SHP77 (cell line): ENCODE measurements around the gene LARP4B.

Experiments used
- DNase-seq, 2 experiments: peaks; one replicate each; lab custom pipeline; 2025; lab: John Stamatoyannopoulos, UW

The LARP4B gene

DNA sequence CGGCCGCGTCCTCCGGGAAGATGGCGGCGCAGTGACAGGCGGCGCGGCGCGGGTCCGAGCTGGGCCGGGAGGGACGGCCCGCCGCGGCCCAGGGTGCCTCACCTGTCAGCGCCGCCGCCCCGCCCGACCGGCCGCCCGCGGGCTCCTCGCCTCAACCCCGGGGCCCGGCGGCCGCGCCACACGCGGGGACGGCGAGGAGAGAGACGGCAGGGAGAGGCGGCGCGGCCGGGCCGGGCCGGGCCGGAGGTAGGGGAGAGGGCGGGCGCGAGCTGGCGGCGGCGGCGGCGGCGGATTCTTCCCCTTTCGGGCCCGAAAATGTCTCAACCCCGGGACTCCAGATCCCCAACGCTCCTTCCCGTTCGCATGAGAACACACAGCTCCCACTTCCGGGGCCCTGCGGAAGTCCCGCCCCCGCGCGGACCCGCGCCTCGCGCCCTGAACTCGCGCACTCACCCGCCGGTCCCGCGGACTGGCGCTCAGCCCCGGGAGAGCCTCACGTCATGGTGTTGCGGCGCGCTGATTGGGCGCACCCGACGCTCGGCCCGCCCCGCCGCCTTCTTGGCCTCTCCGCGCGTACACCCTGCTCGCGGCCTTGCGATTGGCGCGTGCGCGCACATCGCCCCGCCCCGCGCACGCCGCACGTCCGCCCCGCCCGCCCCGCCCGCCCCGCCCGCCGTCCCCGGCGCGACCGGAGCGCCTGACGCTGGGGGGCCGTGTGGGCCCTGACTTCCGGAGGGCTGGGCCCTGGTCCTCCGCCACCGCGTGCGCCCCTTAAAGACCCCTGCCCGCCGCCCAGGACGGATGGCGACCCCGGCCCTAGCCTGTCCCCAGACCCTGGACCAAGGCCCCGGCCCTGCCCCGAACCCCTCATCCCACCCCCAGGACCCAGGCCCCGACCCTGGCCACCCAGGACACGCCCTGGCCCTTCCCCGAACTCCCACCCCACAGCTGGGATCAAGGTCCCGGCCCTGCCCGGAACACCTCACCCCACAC lies at the start of gene LARP4B:
Gene LARP4B, minus strand, starts transcription at position 380 of the 993 bp plus-strand sequence. CDS start 45,984 bp downstream, outside the sequence.
- DNase-seq, result peak; percentile 89 to 93

DNA sequence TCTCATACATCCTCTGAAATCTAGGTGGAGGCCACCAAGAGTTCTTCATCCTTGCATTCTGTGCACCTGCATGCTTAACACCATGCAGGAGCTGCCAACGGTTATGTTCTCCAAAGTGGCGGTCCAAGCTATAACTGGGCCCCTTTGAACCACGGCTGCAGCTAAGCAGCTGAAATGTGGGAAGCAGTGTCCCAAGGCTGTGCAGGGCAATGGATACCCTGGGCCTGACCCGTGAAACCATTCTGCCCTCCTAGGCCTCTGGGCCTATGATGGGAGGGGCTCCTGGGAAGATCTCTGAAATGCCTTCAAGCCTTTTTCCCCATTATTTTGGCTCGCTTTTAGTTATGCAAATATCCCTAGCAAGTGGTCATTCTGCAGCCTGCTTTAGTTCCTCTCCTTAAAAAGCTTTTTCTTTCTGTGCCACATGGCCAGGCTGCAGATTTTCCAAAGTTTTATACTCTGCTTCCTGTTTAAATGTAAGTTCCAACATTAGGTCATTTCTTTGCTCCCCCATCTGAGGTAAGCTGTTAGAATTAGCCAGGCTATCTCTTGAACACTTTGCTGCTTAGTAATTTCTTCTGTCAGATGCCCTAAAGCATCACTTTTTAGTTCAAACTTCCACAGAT lies 49.1 kb upstream of the LARP4B start:
- DNase-seq, result no peak

DNA sequence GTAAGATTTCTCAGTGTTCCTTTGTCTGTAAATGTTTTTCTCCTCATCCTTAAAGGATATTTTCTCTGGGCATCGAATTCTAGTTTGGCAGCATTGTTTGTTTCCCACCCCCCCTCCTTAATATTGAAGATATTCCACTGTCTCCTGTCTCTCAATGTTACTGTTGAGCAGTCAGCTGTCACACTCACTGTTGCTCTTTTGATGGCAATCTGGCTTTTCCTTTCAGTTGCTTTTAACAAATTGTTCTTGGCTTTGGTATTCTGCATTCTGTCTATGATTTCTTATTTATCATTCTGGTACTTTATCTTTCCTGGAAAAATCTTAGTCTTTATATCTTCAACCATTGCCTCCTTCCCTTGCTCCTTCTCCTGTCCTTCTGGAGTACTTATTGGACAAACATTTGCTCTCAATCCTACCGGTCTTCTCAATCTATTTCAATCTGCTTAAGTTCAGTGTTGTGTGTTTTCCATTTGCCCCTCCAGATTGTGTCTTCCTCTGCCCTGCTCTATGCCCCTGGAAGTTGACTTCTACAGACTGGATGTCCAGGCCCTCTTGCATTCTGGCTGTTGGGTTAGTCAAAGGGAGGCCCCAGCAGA lies 47.4 kb upstream of the LARP4B start:
- no peak for DNase-seq

DNA sequence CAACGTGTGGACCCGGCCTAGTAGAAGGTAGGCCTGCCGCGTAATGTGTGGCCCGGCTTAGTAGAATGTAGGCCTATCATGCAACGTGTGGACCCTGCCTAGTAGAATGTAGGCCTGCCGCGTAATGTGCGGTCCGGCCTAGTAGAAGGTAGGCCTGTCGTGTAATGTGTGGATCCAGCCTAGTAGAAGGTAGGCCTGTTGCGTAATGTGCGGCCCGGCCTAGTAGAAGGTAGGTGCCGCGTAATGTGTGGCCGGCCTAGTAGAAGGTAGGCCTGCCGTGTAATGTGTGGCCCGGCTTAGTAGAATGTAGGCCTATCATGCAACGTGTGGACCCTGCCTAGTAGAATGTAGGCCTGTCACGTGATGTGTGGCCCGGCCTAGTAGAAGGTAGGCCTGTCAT lies 44.8 kb upstream of the LARP4B start:
- DNase-seq, result no peak

DNA sequence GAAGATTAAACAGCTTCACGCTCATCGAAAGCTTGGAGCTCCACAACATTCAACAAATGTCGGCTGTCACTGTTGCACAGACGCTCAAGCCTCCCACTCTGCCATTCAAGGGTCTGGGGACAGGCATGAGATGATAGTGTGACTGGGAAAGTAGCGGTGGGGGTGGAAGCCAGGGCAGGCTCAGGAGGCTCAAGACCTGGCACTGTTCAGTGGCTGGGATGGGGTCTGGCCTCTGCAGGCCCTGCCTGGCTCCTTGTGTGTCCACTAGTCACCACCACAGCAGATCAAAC lies 43.2 kb upstream of the LARP4B start:
- peak; percentile 24 to 64 for DNase-seq

DNA sequence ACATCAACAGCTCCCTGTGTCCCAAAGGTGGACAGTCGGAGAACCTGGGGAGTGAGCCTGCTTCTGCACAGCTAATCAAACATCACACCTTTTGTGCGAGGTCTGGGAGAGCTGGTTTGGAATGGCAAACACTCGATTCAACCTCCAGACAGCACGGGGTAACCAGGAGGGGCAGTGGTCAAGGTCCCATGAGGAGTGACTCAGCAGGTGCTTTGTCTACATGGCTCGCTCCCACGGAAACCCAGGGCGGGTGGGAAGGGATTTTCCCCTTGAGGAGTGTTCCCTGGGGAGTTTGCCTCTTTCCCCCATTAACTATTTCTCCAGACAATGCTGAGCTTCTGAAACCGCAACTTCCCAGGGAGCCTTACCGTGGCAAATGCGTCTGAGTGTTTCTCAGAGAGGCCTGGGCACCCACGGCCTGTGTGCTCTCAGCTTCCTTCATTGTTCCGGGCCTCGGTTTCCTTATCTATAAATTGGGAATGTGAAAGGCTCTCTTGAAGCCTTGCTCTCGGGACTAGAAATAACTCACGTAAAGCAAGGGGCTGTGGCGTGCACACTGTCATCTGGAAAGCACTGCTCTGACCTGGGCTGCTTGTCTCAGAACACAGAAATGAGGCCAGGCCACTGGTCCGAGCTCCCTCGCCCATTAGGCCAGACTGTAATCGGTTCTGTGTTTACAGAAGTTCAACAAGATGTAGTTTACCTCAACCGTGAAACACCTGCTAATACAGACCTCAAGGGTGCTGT lies 42.7 kb upstream of the LARP4B start:
- peak; percentile 12 to 64 for DNase-seq

- no peak for DNase-seq
These were observed 41.3 kb upstream of the LARP4B start for GRCh38 chr10:972763-973162.

- DNase-seq, result peak in 1 of 2 experiments; percentile 10
These were observed 40.1 kb upstream of the LARP4B start for GRCh38 chr10:971613-972012.

- DNase-seq, result no peak
These were observed 39.6 kb upstream of the LARP4B start for GRCh38 chr10:971150-971542.

DNA sequence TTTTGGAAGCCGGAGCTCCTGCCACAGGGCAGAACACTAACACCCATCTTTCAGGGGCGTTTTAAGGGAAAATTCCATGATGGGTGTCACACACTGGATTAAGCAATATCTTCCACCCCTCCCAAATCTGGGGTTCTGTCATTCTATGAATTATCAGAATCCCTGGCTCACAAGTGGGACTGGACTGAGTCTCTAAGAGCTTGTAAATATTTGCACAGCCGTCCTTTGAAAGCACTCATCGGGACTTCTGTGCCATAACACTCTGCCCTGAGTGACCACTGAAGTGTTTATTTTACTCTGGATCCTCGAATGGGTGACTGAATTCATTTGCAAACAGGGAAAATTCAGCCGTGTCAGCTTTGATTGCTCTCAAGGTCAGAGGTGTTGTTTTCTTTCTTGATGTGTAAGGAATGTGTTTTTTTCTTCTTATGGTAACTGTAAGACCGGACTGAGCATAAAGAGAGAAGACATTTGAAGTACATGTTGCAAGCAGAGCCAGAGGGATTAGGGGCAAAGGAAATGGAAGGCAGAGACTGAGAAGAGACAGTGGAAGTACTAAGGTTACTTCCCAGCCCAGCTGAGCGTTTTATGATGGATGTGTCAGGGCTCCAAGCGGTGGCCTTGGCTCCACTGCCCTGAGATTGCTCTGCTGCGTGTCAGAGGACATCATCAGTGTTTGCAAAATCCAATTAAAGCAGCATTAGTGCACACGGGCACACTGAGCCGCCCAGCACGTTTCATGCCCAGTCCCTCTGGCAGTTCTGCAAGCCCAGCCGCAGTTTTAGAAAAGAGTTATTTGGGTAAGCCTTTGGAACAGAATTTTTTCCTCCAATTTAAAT lies 39.0 kb upstream of the LARP4B start:
- peak; percentile 93 to 96 for DNase-seq

GRCh38 chr10:969473-970150 lies 38.1 kb upstream of the LARP4B start:
- DNase-seq, result peak; percentile 58

GRCh38 chr10:968546-969199 lies 37.2 kb upstream of the LARP4B start:
- DNase-seq, result no peak

GRCh38 chr10:966466-967235 lies 35.1 kb upstream of the LARP4B start:
- DNase-seq, result no peak

DNA sequence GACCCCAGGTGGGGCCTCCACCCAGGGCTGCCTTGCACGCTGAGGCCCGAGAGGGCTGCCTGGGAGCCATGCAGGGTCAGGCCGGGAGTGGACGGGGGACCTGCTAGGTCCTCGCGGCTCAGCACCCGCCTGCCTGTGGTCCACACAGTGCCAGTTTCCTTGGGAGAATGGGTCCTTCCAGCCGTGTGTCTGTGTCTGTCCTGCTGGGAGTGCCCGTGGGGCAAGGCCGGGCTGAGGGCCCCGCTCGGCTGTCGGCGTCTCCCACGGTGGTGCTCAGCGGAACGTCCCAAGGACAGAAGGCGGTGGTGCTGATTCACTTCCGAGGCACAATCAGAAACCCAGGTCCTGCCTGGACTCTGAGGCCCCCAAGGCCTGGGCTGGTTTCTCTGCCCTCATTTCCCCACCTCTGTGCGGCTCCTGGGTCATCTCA lies 33.5 kb upstream of the LARP4B start:
- DNase-seq, result no peak

DNA sequence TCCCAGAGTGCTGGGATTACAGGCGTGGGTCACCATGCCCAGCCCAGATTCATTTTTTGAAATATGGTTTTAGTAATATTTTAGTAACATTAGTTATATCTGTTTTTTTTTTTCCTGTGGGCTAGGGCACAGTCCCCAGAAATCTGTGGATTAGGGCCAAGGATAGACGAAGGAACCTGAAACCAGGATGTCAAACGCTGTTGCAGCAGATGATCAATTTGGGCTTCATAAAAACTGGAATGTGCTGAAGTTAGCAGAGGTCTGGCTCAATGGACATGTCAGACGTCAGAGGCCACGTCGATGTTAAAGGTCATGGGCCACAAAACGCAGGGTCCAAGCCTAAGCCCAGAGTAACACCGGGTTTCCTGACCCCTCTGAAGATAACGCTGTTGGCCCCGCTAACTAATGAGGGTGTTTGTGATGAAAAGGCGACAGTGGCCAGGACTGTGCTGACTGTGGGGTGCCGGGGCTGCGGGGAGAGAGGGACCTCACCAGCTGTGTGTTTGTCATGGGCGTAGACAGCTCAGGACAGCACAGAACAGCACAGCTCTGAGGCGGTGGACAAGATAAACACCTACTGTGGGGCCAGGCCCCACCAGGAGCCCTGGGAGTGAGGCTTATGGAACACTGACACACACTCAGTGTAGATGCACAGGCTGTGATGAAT lies 32.9 kb upstream of the LARP4B start:
- DNase-seq, result no peak

DNA sequence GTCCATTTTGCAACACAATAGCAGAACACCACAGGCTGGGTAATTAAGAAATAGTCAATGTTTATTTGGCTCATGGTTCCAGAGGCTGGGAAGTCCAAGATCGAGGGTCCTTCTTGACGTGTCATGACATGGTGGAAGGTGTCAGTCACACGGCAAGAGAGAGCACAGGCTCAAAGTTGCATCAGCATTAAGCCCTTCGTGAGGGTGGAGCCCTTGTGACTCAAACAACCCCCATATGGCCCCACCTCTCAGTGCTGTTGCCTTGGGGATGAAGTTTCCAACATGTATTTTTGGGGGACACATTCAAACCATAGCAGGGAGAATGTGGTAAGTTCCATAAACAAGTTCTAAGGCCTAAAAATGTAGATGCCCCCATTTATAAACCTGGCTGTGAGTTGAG lies 32.1 kb upstream of the LARP4B start:
- no peak for DNase-seq

DNA sequence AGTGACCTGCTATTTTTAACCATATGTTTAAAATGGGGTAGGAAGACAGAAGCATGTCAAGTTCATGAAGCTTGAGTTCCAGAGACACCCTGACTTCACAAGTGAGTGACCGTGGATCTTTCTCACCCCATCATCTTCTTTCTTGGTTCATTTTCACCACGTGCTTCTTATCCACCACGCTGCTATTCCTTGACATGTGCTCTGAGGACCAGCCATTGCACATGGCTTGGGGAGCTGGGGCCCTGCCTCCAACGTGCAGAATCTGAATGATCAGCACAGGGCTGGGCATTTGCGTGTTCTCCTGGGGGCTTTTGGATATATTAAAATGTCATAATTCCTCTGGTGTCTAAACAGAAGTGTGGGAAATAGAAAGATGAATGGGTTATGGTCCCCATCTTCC lies 31.7 kb upstream of the LARP4B start:
- no peak for DNase-seq

DNA sequence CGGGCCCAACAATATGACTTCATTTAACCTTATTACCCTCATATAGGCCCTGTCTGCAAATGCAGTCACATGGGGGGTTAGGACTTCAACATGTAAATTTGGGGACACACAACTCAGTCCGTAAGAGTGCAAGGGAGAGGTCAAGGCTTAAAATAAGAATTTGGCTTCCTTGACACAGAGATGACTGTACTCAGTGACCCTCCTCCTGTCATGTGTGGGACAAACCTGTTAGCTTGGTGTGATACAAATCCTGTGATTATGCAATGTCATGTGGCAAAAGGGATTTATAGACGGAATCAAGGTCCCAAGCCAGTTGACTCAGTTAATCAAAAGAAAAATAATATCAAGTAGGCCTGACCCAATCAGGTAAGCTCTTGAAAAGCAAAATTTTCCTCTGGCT lies 30.8 kb upstream of the LARP4B start:
- DNase-seq, result no peak

GRCh38 chr10:958856-959255 lies 27.4 kb upstream of the LARP4B start:
- no peak for DNase-seq
